HEK293T (cell line): ENCODE data around the gene ANKRD33B.

Experiments used
- CTCF ChIA-PET: fragments of 350-600 bp; formaldehyde crosslinking; extraction: SDS; loops from one replicate; lab custom pipeline; 2021; ENCODE audit warnings: antibody characterized with exemption, inconsistent platforms; lab: Yijun Ruan, JAX
- POLR2A ChIA-PET: fragments of 350-600 bp; formaldehyde crosslinking; extraction: SDS; loops from one replicate; lab custom pipeline; 2020; ENCODE audit warnings: antibody characterized with exemption, inconsistent platforms; lab: Yijun Ruan, JAX
- DNase-seq: peaks from one replicate; pipeline ENCODE4 v3.0.0; 2012; ENCODE audit warnings: mixed read lengths; ENCODE audit errors: extremely low spot score
- ARNT ChIP-seq: fragments of 450-650 bp; IDR thresholded peaks from 2 replicates; pipeline ENCODE4 v1.6.1; 2017; ENCODE audit warnings: mild to moderate bottlenecking
- BHLHE40 ChIP-seq: fragments of 450-650 bp; IDR thresholded peaks from 2 replicates; pipeline ENCODE4 v1.6.1; 2016; ENCODE audit warnings: mild to moderate bottlenecking, moderate library complexity, borderline replicate concordance
- CTBP1 ChIP-seq: fragments of 450-650 bp; IDR thresholded peaks from 2 replicates; pipeline ENCODE4 v1.6.1; 2016; ENCODE audit warnings: borderline replicate concordance
- ELF4 ChIP-seq: fragments of 450-650 bp; IDR thresholded peaks from 2 replicates; pipeline ENCODE4 v1.6.1; 2017; ENCODE audit warnings: antibody characterized with exemption
- FOXA1 ChIP-seq: fragments of 450-650 bp; IDR thresholded peaks from 2 replicates; pipeline ENCODE4 v1.6.1; 2016; ENCODE audit warnings: mild to moderate bottlenecking
- FOXK2 ChIP-seq: fragments of 450-650 bp; IDR thresholded peaks from 2 replicates; pipeline ENCODE4 v1.6.1; 2016; ENCODE audit warnings: mild to moderate bottlenecking
- FOXM1 ChIP-seq: fragments of 450-650 bp; IDR thresholded peaks from 2 replicates; pipeline ENCODE4 v1.6.1; 2017; ENCODE audit warnings: mild to moderate bottlenecking, borderline replicate concordance
- HDGF ChIP-seq: fragments of 450-650 bp; IDR thresholded peaks from 2 replicates; pipeline ENCODE4 v1.6.1; 2017; ENCODE audit warnings: antibody characterized with exemption, borderline replicate concordance
- L3MBTL2 ChIP-seq: fragments of 450-650 bp; conservative IDR thresholded peaks from 2 replicates; pipeline ENCODE4 v1.6.1; 2016; ENCODE audit warnings: mild to moderate bottlenecking
- LEF1 ChIP-seq: fragments of 450-650 bp; IDR thresholded peaks from 2 replicates; pipeline ENCODE4 v1.6.1; 2017; ENCODE audit warnings: mild to moderate bottlenecking, borderline replicate concordance
- NFRKB ChIP-seq: fragments of 450-650 bp; IDR thresholded peaks from 2 replicates; pipeline ENCODE4 v1.6.1; 2016; ENCODE audit warnings: mild to moderate bottlenecking, moderate library complexity
- PKNOX1 ChIP-seq: fragments of 450-650 bp; IDR thresholded peaks from 2 replicates; pipeline ENCODE4 v1.6.1; 2016
- SP1 ChIP-seq: fragments of 450-650 bp; IDR thresholded peaks from 2 replicates; pipeline ENCODE4 v1.6.1; 2017
- SUZ12 ChIP-seq: fragments of 450-650 bp; IDR thresholded peaks from 2 replicates; pipeline ENCODE4 v1.6.1; 2016; ENCODE audit warnings: mild to moderate bottlenecking
- TARDBP ChIP-seq: fragments of 450-650 bp; IDR thresholded peaks from 2 replicates; pipeline ENCODE4 v1.6.1; 2016
- ZNF384 ChIP-seq: fragments of 450-650 bp; IDR thresholded peaks from 2 replicates; pipeline ENCODE4 v1.6.1; 2016

ANKRD33B gene

GRCh38 chr5:10677533-10677932 is 113.7 kb downstream of the ANKRD33B start:
- CTCF ChIA-PET: no interaction called here
- TF ChIP-seq LEF1 (no peak), CTBP1 (no peak), BHLHE40 (no peak), SP1 (no peak), ARNT (no peak), NFRKB (no peak), L3MBTL2 (no peak)
- DNase-seq: no peak
- POLR2A ChIA-PET: no interaction called here

- DNase-seq: no peak
- ChIA-PET CTCF (no interaction called here), POLR2A (no interaction called here)
- no peak for TF ChIP-seq FOXM1
- no peak for TF ChIP-seq FOXA1
- no peak for TF ChIP-seq SUZ12
- no peak for TF ChIP-seq TARDBP
- TF ChIP-seq FOXK2: no peak
- no peak for TF ChIP-seq CTBP1
- TF ChIP-seq NFRKB: no peak
- no peak for TF ChIP-seq ELF4
- TF ChIP-seq HDGF: no peak
- TF ChIP-seq PKNOX1: no peak
- TF ChIP-seq BHLHE40: no peak
- no peak for TF ChIP-seq SP1
- no peak for TF ChIP-seq ARNT
- no peak for TF ChIP-seq ZNF384
- no peak for TF ChIP-seq LEF1
- TF ChIP-seq L3MBTL2: no peak
Observed at GRCh38 chr5:10678244-10678643, 114.4 kb downstream of the ANKRD33B start.

- DNase-seq: no peak
- ChIA-PET CTCF (no interaction called here), POLR2A (no interaction called here)
- TF ChIP-seq ELF4: no peak
- TF ChIP-seq ZNF384: no peak
- TF ChIP-seq NFRKB: no peak
- no peak for TF ChIP-seq FOXK2
- TF ChIP-seq HDGF: no peak
- no peak for TF ChIP-seq TARDBP
- TF ChIP-seq SP1: no peak
- no peak for TF ChIP-seq PKNOX1
- no peak for TF ChIP-seq FOXM1
- no peak for TF ChIP-seq CTBP1
- no peak for TF ChIP-seq BHLHE40
- no peak for TF ChIP-seq FOXA1
- no peak for TF ChIP-seq LEF1
- TF ChIP-seq L3MBTL2: no peak
- no peak for TF ChIP-seq ARNT
- TF ChIP-seq SUZ12: no peak
Observed at GRCh38 chr5:10679336-10679988, 115.6 kb downstream of the ANKRD33B start.

GRCh38 chr5:10680876-10681481 is 117.1 kb downstream of the ANKRD33B start:
- POLR2A ChIA-PET: no interaction called here
- DNase-seq: no peak
- TF ChIP-seq FOXK2 (no peak), CTBP1 (no peak), ZNF384 (no peak)
- CTCF ChIA-PET: interaction anchor here (1.1 kb wide), 1 partner anchor 202 kb away, joined by 3 read pairs; no protein-coding TSS in a partner anchor

- DNase-seq: no peak
- TF ChIP-seq PKNOX1: no peak
- no peak for TF ChIP-seq NFRKB
- TF ChIP-seq FOXK2: no peak
- no peak for TF ChIP-seq BHLHE40
- no peak for TF ChIP-seq SP1
- TF ChIP-seq HDGF: no peak
- TF ChIP-seq FOXA1: no peak
- TF ChIP-seq L3MBTL2: no peak
- TF ChIP-seq CTBP1: no peak
- no peak for TF ChIP-seq FOXM1
- TF ChIP-seq ARNT: no peak
- no peak for TF ChIP-seq ZNF384
- ChIA-PET CTCF (interaction anchor here (1.1 kb wide), 1 partner anchor 203 kb away, joined by 3 read pairs; no protein-coding TSS in a partner anchor), POLR2A (no interaction called here)
Observed at GRCh38 chr5:10681731-10682679, 118.1 kb downstream of the ANKRD33B start.
